B cell (primary cell): ENCODE measurements around the gene ARHGAP23. TPM values are rescaled to one million over a fixed set of nuclear protein-coding genes. Genes with fewer than 3 reads are reported as not detected.
A peak's percentile ranks its signal among the peaks of the same experiment; 100 is the strongest.

Source experiments
- ATAC-seq: fragments of 200-7000 bp; cut with Tn5 transposase; one replicate; pipeline ENCODE4 v1.10.0; 2021; ENCODE audit warnings: low read depth, mild to moderate bottlenecking, moderate number of reproducible peaks, moderate library complexity
- CTCF ChIA-PET: fragments of 350-600 bp; sonication (Branson Sonifier 250); formaldehyde crosslinking; loops from one replicate; lab custom pipeline; 2021; ENCODE audit warnings: antibody characterized with exemption, inconsistent platforms; lab: Charles Lee
- POLR2A ChIA-PET: fragments of 350-600 bp; sonication (Branson Sonifier 250); formaldehyde crosslinking; loops from one replicate; lab custom pipeline; 2021; ENCODE audit warnings: antibody characterized with exemption; lab: Charles Lee
- DNase-seq: peaks from one replicate; pipeline ENCODE4 v3.0.0; 2013
- H2AFZ ChIP-seq: 2 replicates; pipeline ENCODE4 v1.6.1; 2012; ENCODE audit warnings: mild to moderate bottlenecking, low read depth, low read length; ENCODE audit not compliant: insufficient read depth, poor library complexity, severe bottlenecking
- H3K27ac ChIP-seq, 2 donors: 1 replicate in 1 of 2; 2 replicates in 1 of 2; pipeline ENCODE4 v1.5.1; 2012 to 2013; ENCODE audit warnings: low read length in 2 of 2, mild to moderate bottlenecking in 2 of 2, moderate library complexity in 1 of 2
- H3K27me3 ChIP-seq, 4 experiments: fragments of 200-600 bp in 1 of 4; sonication (generic) in 1 of 4; replicated peaks in 1 of 4; 1 replicate in 2 of 4; 2 replicates in 2 of 4; pipeline versions ENCODE4 v1.6.1 to v1.7.0; 2013 to 2016; ENCODE audit warnings: low read length in 3 of 4, mild to moderate bottlenecking in 2 of 4, mixed read lengths in 1 of 4, moderate library complexity in 1 of 4; ENCODE audit not compliant: insufficient read depth in 4 of 4, control insufficient read depth in 3 of 4; ENCODE audit errors: control extremely low read depth in 1 of 4
- H3K36me3 ChIP-seq, 2 experiments: replicated peaks in 1 of 2; 1 replicate in 1 of 2; 2 replicates in 1 of 2; pipeline versions ENCODE4 v1.6.1 to v1.7.1; 2013; ENCODE audit warnings: low read length in 1 of 2; ENCODE audit not compliant: insufficient read depth in 2 of 2, control insufficient read depth in 1 of 2; ENCODE audit errors: control extremely low read depth in 1 of 2, extremely low read depth in 1 of 2
- H3K4me1 ChIP-seq, 2 donors: fragments of 200-600 bp in 1 of 2; sonication (generic) in 1 of 2; 1 replicate in 1 of 2; 2 replicates in 1 of 2; pipeline versions ENCODE4 v1.5.1 to v1.6.1; 2013 to 2017; ENCODE audit warnings: low read length in 2 of 2; ENCODE audit not compliant: control insufficient read depth in 2 of 2, insufficient read depth in 2 of 2
- H3K4me2 ChIP-seq: replicated peaks from 2 replicates; pipeline ENCODE3; 2012; ENCODE audit warnings: mild to moderate bottlenecking, low read depth, low read length; ENCODE audit not compliant: poor library complexity, severe bottlenecking
- H3K4me3 ChIP-seq, 5 experiments: fragments of 200-600 bp in 1 of 5; sonication (generic) in 1 of 5; 1 replicate in 3 of 5; 2 replicates in 2 of 5; pipeline versions ENCODE4 v1.5.1 to v1.7.0; 2011 to 2016; ENCODE audit warnings: low read length in 4 of 5, mild to moderate bottlenecking in 4 of 5, low read depth in 2 of 5, control low read depth in 1 of 5, moderate library complexity in 1 of 5; ENCODE audit not compliant: insufficient read depth in 1 of 5; ENCODE audit errors: control extremely low read depth in 1 of 5, extremely low read depth in 1 of 5
- H3K79me2 ChIP-seq: fragments of 200-600 bp; sonication (generic); one replicate; pipeline ENCODE4 v1.6.0; 2016; ENCODE audit warnings: low read length; ENCODE audit not compliant: control insufficient read depth, insufficient read depth
- H3K9ac ChIP-seq: fragments of 200-600 bp; sonication (generic); 2 replicates; pipeline ENCODE4 v1.6.1; 2017; ENCODE audit warnings: mild to moderate bottlenecking, low read length, moderate library complexity
- H3K9me3 ChIP-seq, 3 donors: one replicate each; pipeline versions ENCODE4 v1.6.1 to v1.7.1; 2013; ENCODE audit warnings: low read length in 2 of 3; ENCODE audit not compliant: control insufficient read depth in 2 of 3, insufficient read depth in 1 of 3; ENCODE audit errors: control extremely low read depth in 1 of 3
- H4K20me1 ChIP-seq: 2 replicates; pipeline ENCODE4 v1.6.0; 2012; ENCODE audit warnings: mild to moderate bottlenecking, low read length; ENCODE audit not compliant: insufficient read depth, control insufficient read depth, poor library complexity, severe bottlenecking
- H3K27ac Mint-ChIP-seq: one replicate; pipeline ENCODE4 v1.8.0; 2021; ENCODE audit warnings: mixed read lengths
- H3K27me3 Mint-ChIP-seq: one replicate; pipeline ENCODE4 v1.8.0; 2021; ENCODE audit warnings: mixed read lengths
- H3K4me1 Mint-ChIP-seq: one replicate; pipeline ENCODE4 v1.8.0; 2021; ENCODE audit warnings: mixed read lengths
- H3K4me3 Mint-ChIP-seq: one replicate; pipeline ENCODE4 v1.8.0; 2021; ENCODE audit warnings: mixed read lengths
- H3K9me3 Mint-ChIP-seq: one replicate; pipeline ENCODE4 v1.8.0; 2022; ENCODE audit warnings: mixed read lengths; ENCODE audit not compliant: insufficient read depth
- CTCF ChIP-seq: fragments of 200-600 bp; IDR thresholded peaks from one replicate; pipeline ENCODE4 v1.8.0; 2022; ENCODE audit warnings: antibody characterized with exemption, mild to moderate bottlenecking
- EZH2 ChIP-seq: IDR thresholded peaks from 2 replicates; pipeline ENCODE4 v1.6.1; 2012; ENCODE audit warnings: borderline replicate concordance, low read depth, mild to moderate bottlenecking, moderate library complexity, low read length; ENCODE audit not compliant: insufficient read depth, poor library complexity, severe bottlenecking
- WGBS: methylation state at CpG from one replicate; pipeline ENCODE4 v1.1.5; 2013; ENCODE audit warnings: missing lambda C conversion rate; ENCODE audit not compliant: insufficient coverage; 5-methylcytosine and 5-hydroxymethylcytosine counted together
- intact Hi-C: fragments of 100-400 bp; cut with micrococcal nuclease; formaldehyde crosslinking; loops from one replicate; pipeline ENCODE4 v1.10.0; 2022
- polyA plus RNA-seq: library from polyadenylated mRNA; depleted of rRNA; stranded (reverse); fragments of >200 nt; gene quantifications from 2 replicates; pipeline ENCODE4 v1.2.3, GENCODE V29; 2012
- total RNA-seq, 2 donors: library from RNA; stranded (reverse); fragments of 120-200 nt in 1 of 2; gene quantifications; 1 replicate in 1 of 2; 2 replicates in 1 of 2; pipeline versions ENCODE4 v1.2.3 to v1.2.4, GENCODE V29; 2013 to 2022

Gene ARHGAP23
- total and polyA plus RNA-seq, 2 donors (not counting 1 experiment from before 2014, with no cell fraction given), result 0.07 to 0.12 TPM

GRCh38 chr17:38418062-38418692 lies 10.1 kb upstream of the ARHGAP23 start:
- H3K4me2 ChIP-seq, result no peak overlapping the region
- intact Hi-C loops, result no loop called here
- H3K27ac Mint-ChIP-seq, result no peak overlapping the region
- H3K4me1 Mint-ChIP-seq, result peaks cover 3% of the 10 kb centered on the region
- no peaks in the 10 kb centered on the region for H3K36me3 ChIP-seq
- no peaks in the 10 kb centered on the region for H4K20me1 ChIP-seq
- TF ChIP-seq CTCF (no peak), EZH2 (no peak)
- H2AFZ ChIP-seq, result no peak overlapping the region
- no peaks in the 10 kb centered on the region for H3K9me3 Mint-ChIP-seq
- H3K79me2 ChIP-seq, result no peaks in the 10 kb centered on the region
- POLR2A ChIA-PET, result no interaction called here
- no peak overlapping the region for H3K4me3 ChIP-seq
- no peak overlapping the region for H3K9ac ChIP-seq
- ATAC-seq, result no peak
- peaks cover 8 to 10% of the 10 kb centered on the region in 2 donors for H3K4me1 ChIP-seq
- no peak overlapping the region for H3K27ac ChIP-seq
- H3K27me3 Mint-ChIP-seq, result peaks cover 37% of the 10 kb centered on the region
- H3K27me3 ChIP-seq, result peaks cover 0 to 67% (median 14%) of the 10 kb centered on the region in 4 experiments
- CTCF ChIA-PET, result interaction anchor here (1.1 to 12.4 kb wide), 2 partner anchors 65 to 67 kb away, joined by 3 to 323 read pairs; partner anchors contain the start of gene SOCS7
- H3K4me3 Mint-ChIP-seq, result peak overlapping the region; percentile 70
- no peaks in the 10 kb centered on the region for H3K9me3 ChIP-seq
- WGBS, result 85% methylated on average over 4 of the region's 7 CpGs
- DNase-seq, result no peak
